Measurements from ENCODE around the gene FASTK.
"Not testable (repeated sequence)": the region's sequence is repeated elsewhere in the genome, so short reads cannot be mapped to it uniquely, and the experiment has no call there.

The FASTK gene

GRCh38 chr7:151047976-151048815, 32.4 kb downstream of the FASTK start, which contains the start of gene ASIC3:
Gene ASIC3 (plus strand): TSS chr7:151048531. CDS start chr7:151048886, 355 bp downstream.
- no peak within 1 kb of the TSS for H3K4me3 ChIP-seq (ENCODE audit: control insufficient read depth, low read depth, low read length)
- DNase-seq (ENCODE audit: low read depth) = no peak
- TF ChIP-seq CTCF (conservative IDR thresholded peaks at IDR 0.05; ENCODE audit: control insufficient read depth, insufficient read depth, low read depth, low read length) = no peak

- TF ChIP-seq CTCF (conservative IDR thresholded peaks at IDR 0.05; ENCODE audit: control insufficient read depth, insufficient read depth, low read depth, low read length) = no peak
- peak; percentile 74 for DNase-seq (ENCODE audit: low read depth)
- no peak overlapping the region for H3K4me3 ChIP-seq (ENCODE audit: control insufficient read depth, low read depth, low read length)
Observed at GRCh38 chr7:151046603-151047573, 33.7 kb downstream of the FASTK start.

- DNase-seq (ENCODE audit: low read depth) = no peak
- TF ChIP-seq CTCF (conservative IDR thresholded peaks at IDR 0.05; ENCODE audit: control insufficient read depth, insufficient read depth, low read depth, low read length) = no peak
- H3K4me3 ChIP-seq (ENCODE audit: control insufficient read depth, low read depth, low read length) = no peak overlapping the region
Observed at GRCh38 chr7:151045967-151046366, 34.6 kb downstream of the FASTK start.

GRCh38 chr7:151045262-151045661, 35.3 kb downstream of the FASTK start:
- DNase-seq (ENCODE audit: low read depth) = no peak
- no peak overlapping the region for H3K4me3 ChIP-seq (ENCODE audit: control insufficient read depth, low read depth, low read length)
- no peak for TF ChIP-seq CTCF (conservative IDR thresholded peaks at IDR 0.05; ENCODE audit: control insufficient read depth, insufficient read depth, low read depth, low read length)

GRCh38 chr7:151043959-151044358, 36.6 kb downstream of the FASTK start:
- no peak for DNase-seq (ENCODE audit: low read depth)
- H3K4me3 ChIP-seq (ENCODE audit: control insufficient read depth, low read depth, low read length) = no peak overlapping the region
- no peak for TF ChIP-seq CTCF (conservative IDR thresholded peaks at IDR 0.05; ENCODE audit: control insufficient read depth, insufficient read depth, low read depth, low read length)

GRCh38 chr7:151043449-151043848, 37.2 kb downstream of the FASTK start:
- not testable (repeated sequence) for DNase-seq (ENCODE audit: low read depth); H3K4me3 ChIP-seq (ENCODE audit: control insufficient read depth, low read depth, low read length)

Measured in fibroblast of mammary gland (primary cell).